HEK293 (cell line): Measurements from ENCODE around the gene PIP5K1C.

ENCODE experiments used
- CTCF ChIA-PET: fragments of 350-600 bp; formaldehyde crosslinking; extraction: SDS; loops from one replicate; lab custom pipeline; 2021; ENCODE audit warnings: antibody characterized with exemption; lab: Yijun Ruan, JAX
- POLR2A ChIA-PET: fragments of 300-600 bp; formaldehyde crosslinking; extraction: SDS; loops from one replicate; lab custom pipeline; 2020; ENCODE audit warnings: antibody characterized with exemption, inconsistent platforms; lab: Yijun Ruan, JAX
- H3K27ac ChIP-seq: fragments of 200-500 bp; sonication (Bioruptor generic); 2 replicates; pipeline ENCODE4 v1.5.1; 2014; ENCODE audit warnings: low read depth, low read length, control low read depth, inconsistent platforms; ENCODE audit errors: extremely low read depth
- H3K36me3 ChIP-seq, 2 experiments: fragments of 200-500 bp in 1 of 2; sonication (Bioruptor generic) in 1 of 2; 1 replicate in 1 of 2; 2 replicates in 1 of 2; pipeline ENCODE4 v1.5.1; 2014 to 2017; ENCODE audit warnings: inconsistent platforms in 2 of 2, low read length in 2 of 2; ENCODE audit not compliant: control insufficient read depth in 2 of 2, insufficient read depth in 1 of 2
- H3K4me1 ChIP-seq: fragments of 200-500 bp; sonication (Bioruptor generic); 2 replicates; pipeline ENCODE4 v1.5.1; 2014; ENCODE audit warnings: mild to moderate bottlenecking, low read length, inconsistent platforms; ENCODE audit not compliant: control insufficient read depth, insufficient read depth
- H3K4me3 ChIP-seq: 2 replicates; pipeline ENCODE4 v1.5.1; 2011; ENCODE audit warnings: low read depth, mild to moderate bottlenecking, control low read depth, low read length, moderate library complexity
- H3K9me3 ChIP-seq: fragments of 200-500 bp; sonication (Bioruptor generic); 2 replicates; pipeline ENCODE4 v1.5.1; 2014; ENCODE audit warnings: low read depth, low read length, inconsistent platforms; ENCODE audit not compliant: control insufficient read depth, insufficient read depth
- BCL6B ChIP-seq: fragments of 450-650 bp; formaldehyde crosslinking; IDR thresholded peaks from 2 replicates; pipeline ENCODE4 v1.5.1; 2017; ENCODE audit warnings: missing biosample characterization, missing genetic modification characterization
- KLF1 ChIP-seq: fragments of 450-650 bp; formaldehyde crosslinking; IDR thresholded peaks from 2 replicates; pipeline ENCODE4 v1.5.1; 2016; ENCODE audit warnings: missing biosample characterization, missing genetic modification characterization
- PRDM1 ChIP-seq: fragments of 450-650 bp; formaldehyde crosslinking; IDR thresholded peaks from 2 replicates; pipeline ENCODE4; 2016; ENCODE audit warnings: missing biosample characterization, missing genetic modification characterization
- YY2 ChIP-seq: fragments of 450-650 bp; formaldehyde crosslinking; IDR thresholded peaks from 2 replicates; pipeline ENCODE4 v1.5.1; 2016; ENCODE audit warnings: missing biosample characterization, missing genetic modification characterization
- ZIC2 ChIP-seq: fragments of 450-650 bp; formaldehyde crosslinking; IDR thresholded peaks from 2 replicates; pipeline ENCODE4 v1.5.1; 2016; ENCODE audit warnings: missing biosample characterization, missing genetic modification characterization
- ZNF121 ChIP-seq: fragments of 450-650 bp; formaldehyde crosslinking; IDR thresholded peaks from 2 replicates; pipeline ENCODE4 v1.5.1; 2016; ENCODE audit warnings: missing biosample characterization, missing genetic modification characterization
- ZNF16 ChIP-seq: fragments of 450-650 bp; formaldehyde crosslinking; IDR thresholded peaks from 2 replicates; pipeline ENCODE4 v1.5.1; 2016; ENCODE audit warnings: low read depth, missing biosample characterization, missing genetic modification characterization
- ZNF169 ChIP-seq: fragments of 450-650 bp; formaldehyde crosslinking; IDR thresholded peaks from 2 replicates; pipeline ENCODE4 v1.5.1; 2016; ENCODE audit warnings: missing biosample characterization, missing genetic modification characterization
- ZNF2 ChIP-seq: fragments of 450-650 bp; formaldehyde crosslinking; IDR thresholded peaks from 2 replicates; pipeline ENCODE4 v1.5.1; 2016; ENCODE audit warnings: missing biosample characterization, missing genetic modification characterization
- ZNF292 ChIP-seq: fragments of 450-650 bp; formaldehyde crosslinking; IDR thresholded peaks from 2 replicates; pipeline ENCODE4 v1.5.1; 2016; ENCODE audit warnings: low read depth, missing biosample characterization, missing genetic modification characterization, borderline replicate concordance
- ZNF362 ChIP-seq: fragments of 450-650 bp; formaldehyde crosslinking; IDR thresholded peaks from 2 replicates; pipeline ENCODE4 v1.5.1; 2016; ENCODE audit warnings: missing biosample characterization, missing genetic modification characterization
- ZNF391 ChIP-seq: fragments of 450-650 bp; formaldehyde crosslinking; IDR thresholded peaks from 2 replicates; pipeline ENCODE4 v1.5.1; 2016; ENCODE audit warnings: low read depth, missing biosample characterization, missing genetic modification characterization, borderline replicate concordance
- ZNF394 ChIP-seq: fragments of 450-650 bp; formaldehyde crosslinking; IDR thresholded peaks from 2 replicates; pipeline ENCODE4 v1.5.1; 2016; ENCODE audit warnings: missing biosample characterization, missing genetic modification characterization, mild to moderate bottlenecking, moderate library complexity, borderline replicate concordance
- ZNF610 ChIP-seq: fragments of 450-650 bp; formaldehyde crosslinking; IDR thresholded peaks from 2 replicates; pipeline ENCODE4 v1.5.1; 2016; ENCODE audit warnings: missing biosample characterization, missing genetic modification characterization, borderline replicate concordance
- ZNF623 ChIP-seq: fragments of 450-650 bp; formaldehyde crosslinking; IDR thresholded peaks from 2 replicates; pipeline ENCODE4 v1.5.1; 2016; ENCODE audit warnings: missing biosample characterization, missing genetic modification characterization
- TF ChIP-seq, protein P1 (sequence below): fragments of 450-650 bp; IDR thresholded peaks from 2 replicates; pipeline ENCODE4 v1.5.1; 2018; ENCODE audit warnings: missing biosample characterization, missing genetic modification characterization
- TF ChIP-seq, protein P2 (sequence below): fragments of 450-650 bp; formaldehyde crosslinking; IDR thresholded peaks from 2 replicates; pipeline ENCODE4 v1.5.1; 2016; ENCODE audit warnings: missing biosample characterization, missing genetic modification characterization
- TF ChIP-seq, protein P3 (sequence below): fragments of 450-650 bp; formaldehyde crosslinking; IDR thresholded peaks from 2 replicates; pipeline ENCODE4 v1.5.1; 2017; ENCODE audit warnings: missing biosample characterization, missing genetic modification characterization

Gene PIP5K1C

GRCh38 chr19:3745363-3746045, 45.2 kb upstream of the PIP5K1C start:
- TF ChIP-seq ZNF169 = no peak
- peak; percentile 90 for TF ChIP-seq ZNF16 (tag by site-specific recombination)
- TF ChIP-seq ZNF2 (tag by site-specific recombination) = no peak
- POLR2A ChIA-PET = interaction anchor here (0.6 kb wide), 1 partner anchor 15 kb away, joined by 5 read pairs; no protein-coding TSS in a partner anchor
- Histone ChIP-seq H3K9me3 (no peaks in the 10 kb centered on the region), H3K36me3 (peaks cover 0 to 11% of the 10 kb centered on the region in 2 experiments; a peak in 2 of 3 replicates), H3K4me3 (no peak overlapping the region), H3K27ac (no peak overlapping the region), H3K4me1 (no peaks in the 10 kb centered on the region)
- CTCF ChIA-PET = interaction anchor here (0.7 kb wide), 1 partner anchor 1359 kb away, joined by 3 read pairs; no protein-coding TSS in a partner anchor

DNA sequence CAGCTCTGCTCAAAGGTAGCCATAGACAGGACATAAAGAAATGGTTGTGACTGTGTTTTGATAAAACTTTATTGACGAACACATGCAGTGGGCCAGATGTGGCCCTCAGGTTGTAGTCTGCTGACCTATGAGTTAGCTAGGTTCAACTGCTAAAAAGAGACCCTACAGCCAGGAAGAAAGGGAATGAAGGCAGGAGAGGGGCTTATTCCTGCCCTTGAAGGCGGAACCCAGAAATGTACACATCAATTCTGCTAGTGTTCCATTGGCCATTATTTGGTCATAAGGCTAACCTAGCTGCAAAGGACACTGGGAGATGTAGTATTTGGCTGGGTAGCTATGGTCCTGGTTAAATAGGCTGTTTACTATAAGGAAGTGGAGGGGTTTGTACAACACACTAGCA, 43.2 kb upstream of the PIP5K1C start:
- Histone ChIP-seq H3K4me1 (no peaks in the 10 kb centered on the region), H3K9me3 (no peaks in the 10 kb centered on the region)
- TF ChIP-seq ZNF610 = no peak
- TF ChIP-seq, protein P1, sequence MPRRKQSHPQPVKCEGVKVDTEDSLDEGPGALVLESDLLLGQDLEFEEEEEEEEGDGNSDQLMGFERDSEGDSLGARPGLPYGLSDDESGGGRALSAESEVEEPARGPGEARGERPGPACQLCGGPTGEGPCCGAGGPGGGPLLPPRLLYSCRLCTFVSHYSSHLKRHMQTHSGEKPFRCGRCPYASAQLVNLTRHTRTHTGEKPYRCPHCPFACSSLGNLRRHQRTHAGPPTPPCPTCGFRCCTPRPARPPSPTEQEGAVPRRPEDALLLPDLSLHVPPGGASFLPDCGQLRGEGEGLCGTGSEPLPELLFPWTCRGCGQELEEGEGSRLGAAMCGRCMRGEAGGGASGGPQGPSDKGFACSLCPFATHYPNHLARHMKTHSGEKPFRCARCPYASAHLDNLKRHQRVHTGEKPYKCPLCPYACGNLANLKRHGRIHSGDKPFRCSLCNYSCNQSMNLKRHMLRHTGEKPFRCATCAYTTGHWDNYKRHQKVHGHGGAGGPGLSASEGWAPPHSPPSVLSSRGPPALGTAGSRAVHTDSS (tag by site-specific recombination) = no peak
- TF ChIP-seq, protein P2, sequence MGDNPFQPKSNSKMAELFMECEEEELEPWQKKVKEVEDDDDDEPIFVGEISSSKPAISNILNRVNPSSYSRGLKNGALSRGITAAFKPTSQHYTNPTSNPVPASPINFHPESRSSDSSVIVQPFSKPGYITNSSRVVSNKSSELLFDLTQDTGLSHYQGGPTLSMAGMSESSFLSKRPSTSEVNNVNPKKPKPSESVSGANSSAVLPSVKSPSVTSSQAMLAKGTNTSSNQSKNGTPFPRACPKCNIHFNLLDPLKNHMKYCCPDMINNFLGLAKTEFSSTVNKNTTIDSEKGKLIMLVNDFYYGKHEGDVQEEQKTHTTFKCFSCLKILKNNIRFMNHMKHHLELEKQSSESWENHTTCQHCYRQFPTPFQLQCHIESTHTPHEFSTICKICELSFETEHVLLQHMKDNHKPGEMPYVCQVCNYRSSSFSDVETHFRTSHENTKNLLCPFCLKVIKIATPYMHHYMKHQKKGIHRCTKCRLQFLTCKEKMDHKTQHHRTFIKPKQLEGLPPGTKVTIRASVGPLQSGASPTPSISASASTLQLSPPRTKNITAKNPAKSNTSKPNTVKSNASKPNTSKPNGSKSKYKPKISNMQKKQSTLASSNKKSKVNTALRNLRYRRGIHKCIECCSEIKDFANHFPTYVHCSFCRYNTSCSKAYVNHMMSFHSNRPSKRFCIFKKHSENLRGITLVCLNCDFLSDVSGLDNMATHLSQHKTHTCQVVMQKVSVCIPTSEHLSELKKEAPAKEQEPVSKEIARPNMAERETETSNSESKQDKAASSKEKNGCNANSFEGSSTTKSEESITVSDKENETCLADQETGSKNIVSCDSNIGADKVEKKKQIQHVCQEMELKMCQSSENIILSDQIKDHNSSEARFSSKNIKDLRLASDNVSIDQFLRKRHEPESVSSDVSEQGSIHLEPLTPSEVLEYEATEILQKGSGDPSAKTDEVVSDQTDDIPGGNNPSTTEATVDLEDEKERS (tag by site-specific recombination) = no peak
- no peak for TF ChIP-seq PRDM1 (tag by site-specific recombination)
- no peak for TF ChIP-seq ZNF121 (tag by site-specific recombination)
- TF ChIP-seq ZNF623 = no peak
- no peak for TF ChIP-seq BCL6B (tag by site-specific recombination)
- TF ChIP-seq, all 188 proteins: peak for 0
- ChIA-PET POLR2A (interaction anchor here (0.6 to 1.9 kb wide), 2 partner anchors 19 to 314 kb away, joined by 4 to 8 read pairs; partner anchors contain the start of genes APBA3 and MRPL54), CTCF (interaction anchor here (0.5 to 1.0 kb wide), 5 partner anchors 12 to 1602 kb away, joined by 3 to 6 read pairs (median 3); no protein-coding TSS in a partner anchor)
- Histone ChIP-seq H3K36me3 (no peaks in the 10 kb centered on the region), H3K4me3 (no peak overlapping the region), H3K27ac (no peak overlapping the region)

DNA sequence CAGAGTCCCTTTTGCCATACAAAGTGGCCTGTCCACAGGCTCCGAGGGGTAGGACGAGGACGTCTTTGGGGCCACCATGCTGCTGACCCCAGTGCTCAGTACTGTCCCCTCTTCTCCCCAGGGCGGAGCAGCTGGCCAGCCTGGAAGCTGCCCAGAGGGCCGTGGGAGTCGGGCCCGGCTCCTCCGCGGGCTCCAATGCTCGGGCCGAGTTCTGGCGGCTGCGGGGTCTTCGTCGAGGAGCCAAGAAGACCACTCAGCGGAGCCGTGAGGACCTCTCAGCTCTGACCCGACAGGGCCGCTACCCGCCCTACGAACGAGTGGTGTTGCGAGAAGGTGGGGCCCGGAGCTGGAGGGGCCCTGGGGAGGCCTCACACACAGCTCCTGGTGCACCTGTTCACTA, 40.2 kb upstream of the PIP5K1C start:
- Histone ChIP-seq H3K4me1 (no peaks in the 10 kb centered on the region), H3K36me3 (no peaks in the 10 kb centered on the region)
- ChIA-PET CTCF (interaction anchor here (0.6 kb wide), 1 partner anchor 117 kb away, joined by 3 read pairs; no protein-coding TSS in a partner anchor), POLR2A (interaction anchor here (0.6 kb wide), 1 partner anchor 251 kb away, joined by 5 read pairs; no protein-coding TSS in a partner anchor)
- TF ChIP-seq, protein P3, sequence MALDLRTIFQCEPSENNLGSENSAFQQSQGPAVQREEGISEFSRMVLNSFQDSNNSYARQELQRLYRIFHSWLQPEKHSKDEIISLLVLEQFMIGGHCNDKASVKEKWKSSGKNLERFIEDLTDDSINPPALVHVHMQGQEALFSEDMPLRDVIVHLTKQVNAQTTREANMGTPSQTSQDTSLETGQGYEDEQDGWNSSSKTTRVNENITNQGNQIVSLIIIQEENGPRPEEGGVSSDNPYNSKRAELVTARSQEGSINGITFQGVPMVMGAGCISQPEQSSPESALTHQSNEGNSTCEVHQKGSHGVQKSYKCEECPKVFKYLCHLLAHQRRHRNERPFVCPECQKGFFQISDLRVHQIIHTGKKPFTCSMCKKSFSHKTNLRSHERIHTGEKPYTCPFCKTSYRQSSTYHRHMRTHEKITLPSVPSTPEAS (tag by site-specific recombination) = no peak
- TF ChIP-seq ZNF362 (tag by site-specific recombination) (no peak), KLF1 (no peak), ZIC2 (tag by site-specific recombination) (no peak), ZNF394 (no peak), ZNF292 (tag by site-specific recombination) (no peak), YY2 (tag by site-specific recombination) (no peak), ZNF391 (tag by site-specific recombination) (no peak)
- TF ChIP-seq, all 188 proteins: peak for 0
- Histone ChIP-seq H3K27ac (no peak overlapping the region), H3K9me3 (no peaks in the 10 kb centered on the region), H3K4me3 (no peak overlapping the region)
